B cell (primary cell): ENCODE data around the gene DGKQ.

ENCODE experiments used
- CTCF ChIP-seq: fragments of 200-600 bp; IDR thresholded peaks from one replicate; pipeline ENCODE4 v1.8.0; 2022; ENCODE audit warnings: antibody characterized with exemption, mild to moderate bottlenecking
- EZH2 ChIP-seq: IDR thresholded peaks from 2 replicates; pipeline ENCODE4 v1.6.1; 2012; ENCODE audit warnings: borderline replicate concordance, low read depth, mild to moderate bottlenecking, moderate library complexity, low read length; ENCODE audit not compliant: insufficient read depth, poor library complexity, severe bottlenecking

- no peak for TF ChIP-seq EZH2
- no peak for TF ChIP-seq CTCF
Measured at GRCh38 chr4:914531-914930, 58.8 kb downstream of the DGKQ start.
